ENCODE measurements around the gene UQCRFS1.

- TF ChIP-seq CTCF (conservative IDR thresholded peaks at IDR 0.05) (no peak), ZFX (IDR thresholded peaks at IDR 0.05) (no peak)
Observed at GRCh38 chr19:29215322-29215845, 2.4 kb upstream of the UQCRFS1 start.

Data from C4-2B (cell line).